Tibial artery (tissue), 4 donors: ENCODE results near the gene CPNE1.

Source experiments
- DNase-seq, 2 donors: peaks; one replicate each; pipeline ENCODE4 v3.0.0-alpha.2; 2019
- H3K27ac ChIP-seq, 2 donors: fragments of 200-600 bp; sonication (generic) in 1 of 2; 1 replicate in 1 of 2; 2 replicates in 1 of 2; pipeline ENCODE4 v1.5.1; 2018 to 2019; ENCODE audit warnings: mild to moderate bottlenecking in 1 of 2
- H3K27me3 ChIP-seq, 2 donors: fragments of 200-600 bp; sonication (generic) in 1 of 2; one replicate each; pipeline versions ENCODE4 v1.5.1 to v1.6.0; 2016 to 2019
- H3K36me3 ChIP-seq, 3 donors: fragments of 200-600 bp; sonication (generic) in 2 of 3; one replicate each; pipeline ENCODE4 v1.5.1; 2016 to 2019; ENCODE audit warnings: mild to moderate bottlenecking in 2 of 3
- H3K4me1 ChIP-seq, 4 donors: fragments of 200-600 bp; sonication (generic) in 2 of 4; 1 replicate in 3 of 4; 2 replicates in 1 of 4; pipeline ENCODE4 v1.5.1; 2016 to 2019
- H3K4me3 ChIP-seq, 2 donors: fragments of 200-600 bp; sonication (generic) in 1 of 2; 1 replicate in 1 of 2; 2 replicates in 1 of 2; pipeline ENCODE4 v1.5.1; 2018 to 2019; ENCODE audit warnings: mild to moderate bottlenecking in 2 of 2
- H3K9me3 ChIP-seq, 3 donors: fragments of 200-600 bp; sonication (generic) in 1 of 3; one replicate each; pipeline ENCODE4 v1.5.1; 2016 to 2019
- intact Hi-C: fragments of 100-400 bp; cut with DNase I; formaldehyde crosslinking; loops from one replicate; pipeline ENCODE4 v1.15.0; 2023; ENCODE audit warnings: low total_unique reads
- TF ChIP-seq, protein P1 (sequence below), 2 experiments: fragments of 200-600 bp in 1 of 2; fragments of 450-650 bp in 1 of 2; IDR thresholded peaks; one replicate each; pipeline ENCODE4 v1.5.1; 2017 to 2019; ENCODE audit warnings: antibody characterized with exemption in 2 of 2, mild to moderate bottlenecking in 1 of 2, moderate library complexity in 1 of 2

The CPNE1 gene

GRCh38 chr20:35592339-35592974 is 72.2 kb downstream of the CPNE1 start:
- H3K4me1 ChIP-seq, result no peaks in the 10 kb centered on the region
- H3K27me3 ChIP-seq, result peaks cover 0 to 4% of the 10 kb centered on the region in 2 donors
- no peak overlapping the region for H3K27ac ChIP-seq
- no peak overlapping the region for H3K4me3 ChIP-seq
- no peaks in the 10 kb centered on the region for H3K36me3 ChIP-seq
- peak in 1 of 2 donors; percentile 1 for DNase-seq
- TF ChIP-seq, protein P1, sequence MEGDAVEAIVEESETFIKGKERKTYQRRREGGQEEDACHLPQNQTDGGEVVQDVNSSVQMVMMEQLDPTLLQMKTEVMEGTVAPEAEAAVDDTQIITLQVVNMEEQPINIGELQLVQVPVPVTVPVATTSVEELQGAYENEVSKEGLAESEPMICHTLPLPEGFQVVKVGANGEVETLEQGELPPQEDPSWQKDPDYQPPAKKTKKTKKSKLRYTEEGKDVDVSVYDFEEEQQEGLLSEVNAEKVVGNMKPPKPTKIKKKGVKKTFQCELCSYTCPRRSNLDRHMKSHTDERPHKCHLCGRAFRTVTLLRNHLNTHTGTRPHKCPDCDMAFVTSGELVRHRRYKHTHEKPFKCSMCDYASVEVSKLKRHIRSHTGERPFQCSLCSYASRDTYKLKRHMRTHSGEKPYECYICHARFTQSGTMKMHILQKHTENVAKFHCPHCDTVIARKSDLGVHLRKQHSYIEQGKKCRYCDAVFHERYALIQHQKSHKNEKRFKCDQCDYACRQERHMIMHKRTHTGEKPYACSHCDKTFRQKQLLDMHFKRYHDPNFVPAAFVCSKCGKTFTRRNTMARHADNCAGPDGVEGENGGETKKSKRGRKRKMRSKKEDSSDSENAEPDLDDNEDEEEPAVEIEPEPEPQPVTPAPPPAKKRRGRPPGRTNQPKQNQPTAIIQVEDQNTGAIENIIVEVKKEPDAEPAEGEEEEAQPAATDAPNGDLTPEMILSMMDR (IDR thresholded peaks at IDR 0.05), result no peak
- intact Hi-C loops, result no loop called here
- H3K9me3 ChIP-seq, result no peaks in the 10 kb centered on the region

DNA sequence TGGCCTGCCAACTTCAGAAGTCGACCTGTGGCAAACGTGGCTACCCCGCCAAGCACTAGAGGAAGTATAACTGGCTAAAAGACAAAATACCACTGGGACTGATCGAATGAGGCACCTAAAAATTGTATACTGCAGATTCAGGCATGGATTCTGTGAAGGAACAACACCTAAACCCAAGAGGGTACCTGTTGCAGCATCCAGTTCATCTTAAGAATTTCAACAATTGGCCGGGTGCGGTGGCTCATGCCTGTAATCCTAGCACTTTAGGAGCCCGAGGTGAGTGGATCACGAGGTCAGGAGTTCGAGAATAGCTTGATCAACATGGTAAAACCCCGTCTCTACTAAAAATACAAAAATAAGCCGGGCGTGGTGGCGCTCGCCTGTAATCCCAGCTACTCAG is 76.3 kb downstream of the CPNE1 start:
- H3K9me3 ChIP-seq, result no peaks in the 10 kb centered on the region
- intact Hi-C loops, result no loop called here
- no peaks in the 10 kb centered on the region for H3K27me3 ChIP-seq
- no peaks in the 10 kb centered on the region for H3K4me1 ChIP-seq
- TF ChIP-seq, protein P1 (IDR thresholded peaks at IDR 0.05), result no peak
- no peak overlapping the region for H3K27ac ChIP-seq
- no peak for DNase-seq
- no peaks in the 10 kb centered on the region for H3K36me3 ChIP-seq
- no peak overlapping the region for H3K4me3 ChIP-seq

DNA sequence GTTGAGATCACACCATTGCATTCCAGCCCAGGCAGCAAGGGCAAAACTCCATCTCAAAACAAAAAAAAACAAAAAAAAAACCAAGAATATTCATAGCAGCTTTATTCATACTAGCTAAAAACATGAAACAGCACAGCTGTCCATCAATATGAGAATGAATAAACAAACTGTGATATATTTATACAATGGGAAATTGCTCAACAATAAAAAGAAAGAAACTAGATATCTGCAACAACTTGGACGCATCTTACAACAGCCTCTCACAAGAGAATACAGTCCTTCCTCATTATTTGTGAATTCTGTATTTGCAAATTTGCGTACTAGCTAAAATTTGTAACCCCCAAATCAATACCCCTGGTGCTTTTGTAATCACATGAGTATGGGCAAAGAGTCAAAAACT is 77.3 kb downstream of the CPNE1 start:
- no peak overlapping the region for H3K27ac ChIP-seq
- intact Hi-C loops, result no loop called here
- no peak overlapping the region for H3K4me3 ChIP-seq
- H3K36me3 ChIP-seq, result no peaks in the 10 kb centered on the region
- no peaks in the 10 kb centered on the region for H3K4me1 ChIP-seq
- no peak for DNase-seq
- H3K9me3 ChIP-seq, result no peaks in the 10 kb centered on the region
- TF ChIP-seq, protein P1 (IDR thresholded peaks at IDR 0.05), result no peak
- no peaks in the 10 kb centered on the region for H3K27me3 ChIP-seq

DNA sequence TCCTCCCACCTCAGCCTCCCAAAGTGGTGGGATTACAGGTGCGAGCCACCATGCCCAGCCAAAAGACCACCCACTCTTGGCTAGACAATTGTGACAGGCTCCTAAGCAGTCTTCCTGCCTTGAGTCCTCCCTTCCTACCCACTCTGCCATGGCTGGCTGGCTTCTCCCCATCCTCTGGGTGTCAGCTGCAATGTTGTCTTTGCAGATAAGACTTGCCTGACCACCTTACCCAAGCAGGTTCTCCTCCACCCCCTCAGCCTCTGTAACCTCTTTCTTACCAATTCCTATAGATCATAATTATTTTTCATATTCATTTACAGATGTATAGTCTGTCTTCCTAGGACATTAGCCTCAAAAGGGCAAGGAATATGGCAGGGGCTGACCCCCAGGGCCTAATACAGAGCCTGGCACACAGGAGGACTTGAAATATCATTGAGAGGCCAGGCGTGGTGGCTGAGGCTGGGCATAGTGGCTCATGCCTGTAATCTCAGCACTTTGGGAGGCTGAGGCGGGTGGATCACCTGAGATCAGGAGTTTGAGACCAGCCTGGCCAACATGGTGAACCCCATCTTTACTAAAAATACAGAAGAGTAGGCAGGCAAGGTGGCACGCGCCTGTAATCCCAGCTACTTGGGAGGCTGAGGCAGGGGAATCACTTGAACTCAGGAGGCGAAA is 77.8 kb downstream of the CPNE1 start:
- Histone ChIP-seq H3K4me3 (no peak overlapping the region), H3K27ac (no peak overlapping the region), H3K27me3 (no peaks in the 10 kb centered on the region), H3K36me3 (no peaks in the 10 kb centered on the region), H3K9me3 (no peaks in the 10 kb centered on the region), H3K4me1 (no peaks in the 10 kb centered on the region)
- no peak for DNase-seq
- intact Hi-C loops, result no loop called here
- TF ChIP-seq, protein P1 (IDR thresholded peaks at IDR 0.05), result no peak

GRCh38 chr20:35583636-35584560 is 80.8 kb downstream of the CPNE1 start:
- intact Hi-C loops, result no loop called here
- no peak for DNase-seq
- Histone ChIP-seq H3K36me3 (no peaks in the 10 kb centered on the region), H3K27me3 (peaks cover 0 to 2% of the 10 kb centered on the region in 2 donors), H3K4me3 (no peak overlapping the region), H3K9me3 (no peaks in the 10 kb centered on the region), H3K27ac (no peak overlapping the region), H3K4me1 (no peaks in the 10 kb centered on the region)
- TF ChIP-seq, protein P1 (IDR thresholded peaks at IDR 0.05), result no peak
